ENCODE measurements around the gene ANKS1A.

The ANKS1A gene

GRCh38 chr6:35071347-35071994 lies 182.4 kb downstream of the ANKS1A start:
- no peak for DNase-seq (ENCODE audit: low read depth)

GRCh38 chr6:35072051-35072697 lies 183.1 kb downstream of the ANKS1A start:
- DNase-seq (ENCODE audit: low read depth): no peak

- DNase-seq (ENCODE audit: low read depth): no peak
These were observed 183.6 kb downstream of the ANKS1A start for GRCh38 chr6:35072698-35073055.

- DNase-seq (ENCODE audit: low read depth): no peak
These were observed 184.2 kb downstream of the ANKS1A start for GRCh38 chr6:35073211-35073610.

- no peak for DNase-seq (ENCODE audit: low read depth)
These were observed 184.9 kb downstream of the ANKS1A start for GRCh38 chr6:35073766-35074471.

- DNase-seq (ENCODE audit: low read depth): no peak
These were observed 188.1 kb downstream of the ANKS1A start for GRCh38 chr6:35076997-35077712.

- DNase-seq (ENCODE audit: low read depth): no peak
These were observed 188.7 kb downstream of the ANKS1A start for GRCh38 chr6:35077713-35078105.

- no peak for DNase-seq (ENCODE audit: low read depth)
These were observed 189.3 kb downstream of the ANKS1A start for GRCh38 chr6:35078226-35078850.

GRCh38 chr6:35078896-35079295 lies 189.8 kb downstream of the ANKS1A start:
- DNase-seq (ENCODE audit: low read depth): no peak

- DNase-seq (ENCODE audit: low read depth): no peak
These were observed 190.4 kb downstream of the ANKS1A start for GRCh38 chr6:35079311-35080000.

- DNase-seq (ENCODE audit: low read depth): no peak
These were observed 191.1 kb downstream of the ANKS1A start for GRCh38 chr6:35080016-35080680.

- no peak for DNase-seq (ENCODE audit: low read depth)
These were observed 191.9 kb downstream of the ANKS1A start for GRCh38 chr6:35080821-35081425.

- DNase-seq (ENCODE audit: low read depth): no peak
These were observed 192.4 kb downstream of the ANKS1A start for GRCh38 chr6:35081426-35081851.

GRCh38 chr6:35082046-35082732 lies 193.1 kb downstream of the ANKS1A start:
- no peak for DNase-seq (ENCODE audit: low read depth)

- DNase-seq (ENCODE audit: low read depth): no peak
These were observed 193.8 kb downstream of the ANKS1A start for GRCh38 chr6:35082733-35083403.

GRCh38 chr6:35083507-35083906 lies 194.5 kb downstream of the ANKS1A start:
- DNase-seq (ENCODE audit: low read depth): no peak

GRCh38 chr6:35084041-35084491 lies 195.0 kb downstream of the ANKS1A start:
- no peak for DNase-seq (ENCODE audit: low read depth)

GRCh38 chr6:35084511-35085203 lies 195.6 kb downstream of the ANKS1A start:
- DNase-seq (ENCODE audit: low read depth): no peak
